Sciatic nerve (tissue), 2 donors: ENCODE measurements around the gene COL11A2. TPM values are rescaled to one million over a fixed set of nuclear protein-coding genes. Genes with fewer than 3 reads are reported as not detected.
"Not testable (repeated sequence)": the region's sequence is repeated elsewhere in the genome, so short reads cannot be mapped to it uniquely, and the experiment has no call there.

Source experiments
- ATAC-seq: fragments of 200-7000 bp; cut with Tn5 transposase; one replicate; pipeline ENCODE4 v1.9.1; 2020; ENCODE audit warnings: mild to moderate bottlenecking, moderate library complexity
- DNase-seq: peaks from one replicate; pipeline ENCODE4 v3.0.0-alpha.2; 2020; ENCODE audit warnings: low spot score
- intact Hi-C: fragments of 100-400 bp; cut with DNase I; formaldehyde crosslinking; loops from one replicate; pipeline ENCODE4 v1.14.2; 2022
- total RNA-seq: library from RNA; stranded (reverse); fragmentation: NEBNext Ultra II Directional; extraction: Animal tissue kit (Norgen Biotek cat#: 25700); gene quantifications from one replicate; pipeline ENCODE4 v1.2.1, GENCODE V29; 2021
- donor health status: DM: no; HTN: no; CAD: no.
- donor health status: DM: no; HTN: no; CAD: no.

Gene COL11A2
- total RNA-seq, 1 donor from 2014 or later = 5.6 TPM

- DNase-seq = no peak
- intact Hi-C loops = no loop called here
Measured at GRCh38 chr6:33166811-33167210, 25.5 kb downstream of the COL11A2 start.

GRCh38 chr6:33166363-33166762, 25.9 kb downstream of the COL11A2 start:
- no peak for DNase-seq
- intact Hi-C loops = no loop called here
- no peak for ATAC-seq

More at GRCh38 chr6:33166811-33167210, 25.5 kb downstream of the COL11A2 start:
- ATAC-seq = no peak

- no peak for DNase-seq
Measured at GRCh38 chr6:33165581-33166258, 26.5 kb downstream of the COL11A2 start.

GRCh38 chr6:33164665-33165373, 27.4 kb downstream of the COL11A2 start:
- intact Hi-C loops = loop anchor here (5.0 kb wide), 1 partner anchor 32 kb away; no protein-coding TSS in a partner anchor
- no peak for DNase-seq
- no peak for ATAC-seq

More at GRCh38 chr6:33165581-33166258, 26.5 kb downstream of the COL11A2 start:
- ATAC-seq = no peak
- intact Hi-C loops = no loop called here

GRCh38 chr6:33164176-33164575, 28.1 kb downstream of the COL11A2 start:
- intact Hi-C loops = loop anchor here (5.0 kb wide), 1 partner anchor 33 kb away; no protein-coding TSS in a partner anchor
- no peak for DNase-seq
- no peak for ATAC-seq

- no peak for ATAC-seq
- intact Hi-C loops = loop anchor here (5.0 kb wide), 1 partner anchor 34 kb away; no protein-coding TSS in a partner anchor
- DNase-seq = no peak
Measured at GRCh38 chr6:33163540-33163939, 28.7 kb downstream of the COL11A2 start.

GRCh38 chr6:33161354-33162331, 30.6 kb downstream of the COL11A2 start:
- intact Hi-C loops = loop anchor here (5.0 kb wide), 1 partner anchor 36 kb away; no protein-coding TSS in a partner anchor
- DNase-seq (peak; percentile 92), ATAC-seq (peak; percentile 94)

- peak; percentile 71 for DNase-seq
- intact Hi-C loops = loop anchor here (5.0 kb wide), 1 partner anchor 36 kb away; no protein-coding TSS in a partner anchor
- peak; percentile 80 for ATAC-seq
Measured at GRCh38 chr6:33160728-33161344, 31.4 kb downstream of the COL11A2 start.

- intact Hi-C loops = loop anchor here (5.0 kb wide), 1 partner anchor 37 kb away; no protein-coding TSS in a partner anchor
- DNase-seq = no peak
Measured at GRCh38 chr6:33160096-33160495, 32.2 kb downstream of the COL11A2 start.

GRCh38 chr6:33156964-33157363, 35.3 kb downstream of the COL11A2 start:
- ATAC-seq (no peak), DNase-seq (no peak)
- intact Hi-C loops = no loop called here

More at GRCh38 chr6:33160096-33160495, 32.2 kb downstream of the COL11A2 start:
- ATAC-seq = no peak

GRCh38 chr6:33156561-33156960, 35.7 kb downstream of the COL11A2 start:
- intact Hi-C loops = no loop called here
- DNase-seq = no peak
- ATAC-seq = no peak

GRCh38 chr6:33154349-33154748, 37.9 kb downstream of the COL11A2 start:
- no peak for DNase-seq
- ATAC-seq = no peak
- intact Hi-C loops = no loop called here

GRCh38 chr6:33151050-33151449, 41.2 kb downstream of the COL11A2 start:
- no peak for DNase-seq
- ATAC-seq = no peak
- intact Hi-C loops = no loop called here

GRCh38 chr6:33150560-33150959, 41.7 kb downstream of the COL11A2 start:
- DNase-seq, intact Hi-C loops, ATAC-seq: not testable (repeated sequence)

- intact Hi-C loops = no loop called here
- DNase-seq (no peak), ATAC-seq (peak; percentile 61)
Measured at GRCh38 chr6:33147807-33148666, 44.2 kb downstream of the COL11A2 start.

- DNase-seq (no peak), ATAC-seq (peak; percentile 78)
- intact Hi-C loops = no loop called here
Measured at GRCh38 chr6:33144373-33144772, 47.9 kb downstream of the COL11A2 start.

GRCh38 chr6:33143113-33143770, 49.0 kb downstream of the COL11A2 start:
- ATAC-seq (no peak), DNase-seq (no peak)
- intact Hi-C loops = no loop called here
